ENCODE data around the gene TWF2.

Gene TWF2

GRCh38 chr3:52202384-52203077, 36.4 kb downstream of the TWF2 start:
- no peak for DNase-seq (ENCODE audit: low spot score)

- DNase-seq (ENCODE audit: low spot score) = no peak
Observed at GRCh38 chr3:52200981-52201679, 37.8 kb downstream of the TWF2 start.

DNA sequence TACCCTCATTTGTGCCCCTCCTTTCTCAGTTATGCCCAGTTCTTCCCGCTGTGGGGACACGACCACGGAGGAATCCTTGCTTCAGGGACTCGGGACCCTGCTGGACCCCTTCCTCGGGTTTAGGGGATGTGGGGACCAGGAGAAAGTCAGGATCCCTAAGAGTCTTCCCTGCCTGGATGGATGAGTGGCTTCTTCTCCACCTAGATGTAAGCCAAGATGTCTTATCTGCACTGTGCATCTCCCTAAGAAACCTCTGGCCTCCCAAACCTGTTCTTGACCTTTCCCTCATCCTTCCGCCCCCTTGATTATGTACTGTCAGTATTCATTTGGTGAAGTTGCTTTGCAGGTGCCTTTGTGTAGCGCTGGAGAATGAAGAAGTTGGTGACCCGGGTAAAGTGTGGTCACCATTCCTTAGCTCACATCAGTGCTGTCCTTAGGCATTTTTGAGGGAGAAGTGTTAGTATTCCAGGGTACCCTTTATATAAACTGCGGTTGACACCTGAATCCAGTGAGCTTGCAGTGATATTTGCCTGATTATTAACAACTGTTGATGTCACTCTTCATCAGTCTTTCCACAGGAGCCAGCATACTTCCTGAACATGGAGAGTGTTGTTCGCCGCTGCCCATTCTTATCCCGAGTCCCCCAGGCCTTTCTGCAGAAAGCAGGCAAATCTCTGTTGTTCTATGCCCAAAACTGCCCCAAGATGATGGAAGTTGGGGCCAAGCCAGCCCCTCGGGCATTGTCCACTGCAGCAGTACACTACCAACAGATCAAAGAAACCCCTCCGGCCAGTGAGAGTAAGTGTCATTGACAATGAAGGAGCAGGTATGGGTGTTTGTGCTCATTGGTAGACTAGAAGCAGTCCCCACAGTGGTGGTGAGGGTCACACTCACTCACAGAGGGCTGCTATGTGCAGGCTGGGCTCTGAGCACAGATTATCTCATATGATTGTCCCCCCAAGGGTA, 40.0 kb downstream of the TWF2 start:
- peak; percentile 10 for DNase-seq (ENCODE audit: low spot score)

DNA sequence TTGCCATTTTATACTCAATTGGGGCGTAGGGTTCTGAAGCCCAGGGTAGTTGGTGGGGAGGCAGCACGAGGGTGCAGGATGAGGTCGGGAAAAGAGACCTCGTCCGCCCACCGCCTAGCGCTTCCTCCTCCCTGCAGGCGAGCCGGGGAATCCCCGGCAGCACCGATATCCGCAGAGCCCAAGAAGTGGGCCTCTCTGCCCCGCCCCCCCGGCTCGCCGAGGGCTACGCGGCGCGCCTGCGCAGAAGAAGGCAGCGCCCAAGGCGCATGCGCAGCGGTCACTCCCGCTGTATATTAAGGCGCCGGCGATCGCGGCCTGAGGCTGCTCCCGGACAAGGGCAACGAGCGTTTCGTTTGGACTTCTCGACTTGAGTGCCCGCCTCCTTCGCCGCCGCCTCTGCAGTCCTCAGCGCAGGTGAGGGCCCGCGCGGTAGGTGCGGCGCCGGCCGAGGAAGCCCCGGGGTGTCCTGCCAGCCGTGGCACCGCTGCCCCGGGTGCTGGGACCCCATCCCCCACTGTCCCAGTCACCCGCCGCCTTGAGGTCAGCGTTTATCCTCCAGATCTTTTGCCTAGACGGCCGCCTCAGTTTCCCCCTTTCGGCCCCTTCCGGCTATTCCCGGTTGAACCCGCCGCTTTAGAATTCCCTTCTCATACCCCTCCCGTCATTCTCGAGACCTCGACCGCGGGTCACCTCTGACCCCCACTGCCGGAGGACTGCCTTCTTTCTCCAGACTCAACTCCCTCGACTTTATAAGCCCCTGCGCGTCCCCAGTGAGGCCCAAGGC, 40.9 kb downstream of the TWF2 start, which contains the start of gene ALAS1:
TSS of gene ALAS1 (plus strand) at position 319 of the 784 bp plus-strand sequence. CDS start 1,082 bp downstream, outside the sequence.
- DNase-seq (ENCODE audit: low spot score) = peak; percentile 96

DNA sequence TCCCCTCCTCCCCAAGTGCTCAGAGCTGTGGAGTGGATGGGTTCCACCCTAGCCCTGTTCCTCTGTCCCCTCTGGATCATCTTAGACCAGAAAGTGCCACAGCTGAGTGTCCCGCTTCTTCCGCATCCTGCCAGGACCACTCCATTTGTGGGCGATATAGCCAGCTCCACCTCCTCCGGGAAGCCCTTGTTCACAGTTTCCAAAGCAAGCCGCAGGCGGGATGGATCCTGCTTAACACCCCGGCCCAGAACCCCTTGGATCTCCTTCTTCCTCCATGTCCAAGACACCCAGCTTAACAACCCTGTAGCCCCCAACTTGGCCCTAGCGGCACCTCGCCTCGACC, 41.5 kb downstream of the TWF2 start:
- DNase-seq (ENCODE audit: low spot score) = no peak

DNA sequence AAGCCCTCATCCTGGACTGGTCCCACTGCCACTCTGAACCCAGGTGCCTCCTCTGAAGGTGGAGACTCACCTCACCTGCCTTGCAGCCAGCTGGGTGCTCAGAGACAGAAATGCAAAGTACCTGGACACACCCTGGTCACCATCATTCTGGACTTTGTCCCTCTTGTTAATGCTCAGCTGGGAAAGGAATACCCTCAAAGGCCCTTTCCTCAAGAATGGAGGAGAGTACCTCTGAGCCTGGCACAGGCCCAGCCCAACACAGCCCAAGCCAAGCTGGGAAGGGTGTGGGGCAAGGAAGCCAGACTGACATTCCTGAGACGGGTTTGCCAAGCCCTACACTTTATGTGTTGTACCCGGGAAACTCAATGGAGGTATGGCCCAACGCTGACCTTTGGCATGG, 42.0 kb downstream of the TWF2 start:
- DNase-seq (ENCODE audit: low spot score) = no peak

- no peak for DNase-seq (ENCODE audit: low spot score)
Observed at GRCh38 chr3:52195823-52196331, 43.1 kb downstream of the TWF2 start.

- DNase-seq (ENCODE audit: low spot score) = no peak
Observed at GRCh38 chr3:52195291-52195597, 43.7 kb downstream of the TWF2 start.

- no peak for DNase-seq (ENCODE audit: low spot score)
Observed at GRCh38 chr3:52194485-52195290, 44.3 kb downstream of the TWF2 start.

DNA sequence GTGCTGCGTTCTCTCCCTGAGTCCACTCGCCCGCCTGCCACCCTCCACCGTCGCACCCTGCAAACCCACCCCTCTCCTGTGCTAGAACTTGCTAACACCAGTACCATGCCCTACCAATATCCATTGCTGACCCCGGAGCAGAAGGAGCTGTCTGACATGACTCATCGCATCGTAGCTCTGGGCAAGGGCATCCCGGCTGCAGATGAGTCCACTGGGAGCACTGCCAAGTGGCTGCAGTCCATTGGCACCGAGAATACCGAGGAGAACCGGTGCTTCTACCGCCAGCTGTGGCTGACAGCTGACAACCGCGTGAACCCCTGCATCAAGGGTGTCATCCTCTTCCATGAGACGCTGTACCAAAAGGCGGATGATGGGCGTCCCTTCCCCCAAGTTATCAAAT, 45.9 kb downstream of the TWF2 start:
- no peak for DNase-seq (ENCODE audit: low spot score)

GRCh38 chr3:52191663-52192062, 47.3 kb downstream of the TWF2 start:
- no peak for DNase-seq (ENCODE audit: low spot score)

DNA sequence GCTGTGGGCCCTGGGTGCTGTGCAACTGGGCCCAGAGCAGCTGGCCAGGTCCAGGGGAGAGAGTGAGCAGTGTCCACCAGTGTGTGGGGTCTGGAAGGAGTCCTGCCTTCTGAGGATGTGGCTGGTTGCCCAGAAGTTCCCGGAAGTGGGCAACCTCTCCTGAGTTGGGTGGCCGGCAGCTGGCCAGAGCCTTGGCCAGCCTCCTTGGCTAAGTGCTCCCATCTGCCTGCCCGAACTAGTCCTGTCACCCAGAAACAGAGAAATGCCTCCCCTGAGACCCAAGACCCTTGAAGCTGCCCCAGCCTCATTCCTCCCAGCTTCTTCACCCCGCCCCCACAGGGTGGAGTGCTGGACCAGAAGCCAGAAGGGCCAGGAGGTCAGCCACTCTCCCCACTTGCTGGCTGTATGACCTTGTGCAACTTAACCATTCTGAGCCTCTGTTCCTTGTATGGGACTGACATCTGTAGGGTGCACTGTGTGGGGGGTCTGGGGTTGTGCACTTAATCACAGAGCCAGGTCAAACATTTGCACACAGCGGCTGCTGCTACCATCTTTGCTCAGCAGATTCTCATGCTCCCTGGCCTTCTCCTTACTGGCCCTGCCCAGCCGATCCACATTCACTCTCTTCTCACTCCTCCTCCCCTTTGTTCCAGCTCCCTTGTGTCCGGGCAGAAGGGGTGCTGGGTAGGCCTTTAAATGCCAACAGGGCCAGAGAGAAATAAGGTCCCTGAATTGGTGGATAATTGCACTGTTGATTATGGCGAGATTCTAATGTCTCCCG, 48.5 kb downstream of the TWF2 start:
- DNase-seq (ENCODE audit: low spot score) = no peak

DNA sequence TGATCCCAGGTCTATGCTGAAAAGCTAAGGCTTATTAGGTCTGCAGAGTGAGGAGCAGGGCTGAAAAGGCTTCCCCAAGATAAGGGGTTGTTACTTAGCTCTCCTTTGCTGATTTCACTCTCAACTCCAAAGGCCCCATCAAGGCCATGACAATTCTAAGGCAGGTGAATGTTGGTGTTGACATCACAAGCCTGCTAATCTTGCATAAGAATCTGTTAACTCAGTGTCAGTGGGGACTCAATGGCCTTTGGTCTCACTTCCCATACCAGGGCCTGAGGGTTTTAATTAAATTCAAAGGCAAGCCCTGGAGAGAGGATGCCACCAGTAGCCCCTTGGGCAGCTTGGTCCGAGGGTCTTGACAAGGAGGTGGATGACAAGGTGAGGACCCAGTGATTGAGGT, 50.4 kb downstream of the TWF2 start:
- DNase-seq (ENCODE audit: low spot score) = no peak

DNA sequence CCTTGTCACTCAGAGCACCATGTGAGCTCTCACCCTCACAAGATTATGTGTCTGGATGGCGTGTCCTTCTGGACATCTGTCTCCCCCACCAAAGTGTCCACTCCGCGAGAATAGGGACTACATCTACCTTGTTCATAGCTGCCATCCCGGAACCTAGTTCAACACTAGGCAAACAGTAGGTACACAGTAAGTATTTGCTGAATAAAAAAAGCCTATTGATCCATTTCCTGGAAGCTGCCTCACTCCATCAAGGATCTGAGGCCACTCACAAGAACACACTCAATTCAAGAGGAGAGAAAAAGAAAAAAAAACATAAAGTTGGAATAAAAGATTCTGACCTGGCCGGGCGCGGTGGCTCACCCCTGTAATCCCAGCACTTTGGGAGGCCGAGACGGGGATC, 52.2 kb downstream of the TWF2 start:
- no peak for DNase-seq (ENCODE audit: low spot score)

- no peak for DNase-seq (ENCODE audit: low spot score)
Observed at GRCh38 chr3:52185837-52186236, 53.1 kb downstream of the TWF2 start.

- DNase-seq (ENCODE audit: low spot score) = no peak
Observed at GRCh38 chr3:52185311-52185710, 53.6 kb downstream of the TWF2 start.

GRCh38 chr3:52184690-52185089, 54.3 kb downstream of the TWF2 start:
- no peak for DNase-seq (ENCODE audit: low spot score)

- DNase-seq (ENCODE audit: low spot score) = no peak
Observed at GRCh38 chr3:52183786-52184445, 55.0 kb downstream of the TWF2 start.

GRCh38 chr3:52182691-52183090, 56.3 kb downstream of the TWF2 start:
- no peak for DNase-seq (ENCODE audit: low spot score)

DNA sequence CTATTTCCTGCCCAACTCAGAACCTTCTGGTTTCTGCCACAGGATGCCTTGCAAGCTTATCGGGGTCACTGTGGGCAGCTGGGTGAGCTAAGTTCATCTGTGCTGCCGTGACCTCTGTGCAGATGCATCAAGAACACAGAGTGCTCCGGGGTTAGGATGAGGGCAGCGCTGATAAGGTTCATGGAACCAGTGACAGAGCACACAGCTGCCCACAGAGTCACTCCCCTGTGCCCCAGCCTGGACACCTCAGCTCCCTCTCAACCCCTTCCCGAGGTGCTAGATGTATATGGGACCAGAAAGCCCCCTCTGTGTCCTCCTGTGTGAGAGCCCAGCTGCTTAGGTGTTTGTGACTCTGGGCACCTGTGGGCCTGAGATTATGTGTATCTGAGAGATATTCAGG, 56.8 kb downstream of the TWF2 start:
- DNase-seq (ENCODE audit: low spot score) = no peak

All from hematopoietic multipotent progenitor cell treated with erythropoietin and hydrocortisone succinate and interleukin-3 and kit ligand, for 15 days (in vitro differentiated cells).